H1 (cell line): Measurements from ENCODE around the gene DNASE1. TPM values are rescaled to one million over a fixed set of nuclear protein-coding genes. Genes with fewer than 3 reads are reported as not detected.

Experiments
- CTCF ChIA-PET: fragments of 300-600 bp; sonication (Branson Sonifier 250); formaldehyde crosslinking; loops from one replicate; lab custom pipeline; 2021; ENCODE audit not compliant: partially characterized antibody; lab: Charles Lee
- POLR2A ChIA-PET: fragments of 300-600 bp; sonication (Branson Sonifier 250); formaldehyde crosslinking; loops from one replicate; lab custom pipeline; 2021; ENCODE audit warnings: inconsistent platforms; ENCODE audit not compliant: partially characterized antibody; lab: Charles Lee
- DNase-seq, 2 experiments: peaks; one replicate each; pipeline versions ENCODE4 v3.0.0 to v3.0.0-alpha.2; 2010 to 2022; ENCODE audit warnings: low spot score in 2 of 2, low read depth in 1 of 2, mixed read lengths in 1 of 2
- FAIRE-seq: peaks from 2 replicates; lab custom pipeline; 2011; peaks lifted over from hg19 to GRCh38; lab: Jason Lieb, UNC
- H2AFZ ChIP-seq: 2 replicates; pipeline ENCODE4 v1.8.1; 2012; ENCODE audit warnings: low read length, inconsistent platforms
- H2AK5ac ChIP-seq: 2 replicates; pipeline ENCODE4 v1.6.1; 2013; ENCODE audit warnings: low read depth, low read length
- H2BK120ac ChIP-seq: replicated peaks from 2 replicates; pipeline ENCODE3; 2013; ENCODE audit warnings: low read depth, low read length, inconsistent platforms
- H2BK12ac ChIP-seq: 2 replicates; pipeline ENCODE4 v1.6.1; 2013; ENCODE audit warnings: low read depth, low read length
- H2BK15ac ChIP-seq: 2 replicates; pipeline ENCODE4 v1.6.1; 2013; ENCODE audit warnings: low read length
- H2BK20ac ChIP-seq: 2 replicates; pipeline ENCODE4 v1.6.1; 2013; ENCODE audit warnings: low read length
- H2BK5ac ChIP-seq: 2 replicates; pipeline ENCODE4 v1.6.1; 2013; ENCODE audit warnings: low read depth, low read length
- H3K14ac ChIP-seq: 2 replicates; pipeline ENCODE4 v1.6.1; 2013; ENCODE audit warnings: inconsistent platforms; ENCODE audit not compliant: insufficient read length
- H3K18ac ChIP-seq: 2 replicates; pipeline ENCODE4 v1.6.1; 2013; ENCODE audit warnings: low read length; ENCODE audit errors: extremely low read depth
- H3K23ac ChIP-seq: 2 replicates; pipeline ENCODE4 v1.6.1; 2013; ENCODE audit warnings: inconsistent platforms; ENCODE audit not compliant: insufficient read length
- H3K23me2 ChIP-seq: 2 replicates; pipeline ENCODE4 v1.6.1; 2013; ENCODE audit warnings: low read depth, low read length
- H3K27ac ChIP-seq: 2 replicates; pipeline ENCODE4 v1.6.1; 2011; ENCODE audit warnings: low read depth, low read length, inconsistent platforms
- H3K27me3 ChIP-seq, 4 experiments: replicated peaks in 1 of 4; 1 replicate in 1 of 4; 2 replicates in 3 of 4; pipeline versions ENCODE4 v1.6.1 to v1.8.1; 2011 to 2013; ENCODE audit warnings: low read length in 3 of 4, mild to moderate bottlenecking in 3 of 4, inconsistent platforms in 2 of 4, mixed read lengths in 2 of 4, moderate library complexity in 1 of 4; ENCODE audit not compliant: control insufficient read depth in 3 of 4, insufficient read depth in 3 of 4; ENCODE audit errors: extremely low read depth in 1 of 4
- H3K36me3 ChIP-seq, 4 experiments: 2 replicates each; pipeline versions ENCODE4 v1.6.1 to v1.8.1; 2011 to 2013; ENCODE audit warnings: mild to moderate bottlenecking in 4 of 4, low read length in 3 of 4, moderate library complexity in 2 of 4, control low read depth in 1 of 4, inconsistent platforms in 1 of 4; ENCODE audit not compliant: insufficient read depth in 4 of 4, control insufficient read depth in 2 of 4
- H3K4ac ChIP-seq: replicated peaks from 2 replicates; pipeline ENCODE3; 2013; ENCODE audit warnings: low read length, low read depth, mixed read lengths, inconsistent platforms; ENCODE audit not compliant: insufficient read length
- H3K4me1 ChIP-seq, 4 experiments: replicated peaks in 1 of 4; 1 replicate in 1 of 4; 2 replicates in 3 of 4; pipeline versions ENCODE4 v1.6.1 to v1.8.1; 2011 to 2013; ENCODE audit warnings: low read length in 3 of 4, inconsistent platforms in 2 of 4, mixed read lengths in 1 of 4; ENCODE audit not compliant: insufficient read depth in 4 of 4, control insufficient read depth in 3 of 4
- H3K4me2 ChIP-seq, 2 experiments: 2 replicates each; pipeline versions ENCODE4 v1.6.1 to v1.8.1; 2011 to 2013; ENCODE audit warnings: low read depth in 2 of 2, low read length in 2 of 2, control low read depth in 1 of 2, inconsistent platforms in 1 of 2, mild to moderate bottlenecking in 1 of 2; ENCODE audit not compliant: insufficient read depth in 1 of 2
- H3K4me3 ChIP-seq, 4 experiments: fragments of 200-600, 300-600 bp in 1 of 4; sonication (generic), shearing (Covaris generic), sonication (Bioruptor Twin) in 1 of 4; 2 replicates each; pipeline versions ENCODE4 v1.5.1 to v1.8.1; 2011 to 2016; ENCODE audit warnings: low read length in 4 of 4, low read depth in 3 of 4, control low read depth in 2 of 4, inconsistent platforms in 2 of 4, mild to moderate bottlenecking in 2 of 4, mixed read lengths in 1 of 4, moderate library complexity in 1 of 4; ENCODE audit not compliant: insufficient read depth in 2 of 4; ENCODE audit errors: extremely low read depth in 1 of 4
- H3K56ac ChIP-seq: replicated peaks from 2 replicates; pipeline ENCODE3; 2013; ENCODE audit warnings: low read depth, mild to moderate bottlenecking, mixed read lengths, low read length, inconsistent platforms; ENCODE audit not compliant: insufficient read length
- H3K79me1 ChIP-seq: 2 replicates; pipeline ENCODE4 v1.6.1; 2013; ENCODE audit warnings: low read depth, low read length, control low read depth
- H3K79me2 ChIP-seq, 2 experiments: 2 replicates each; pipeline versions ENCODE4 v1.6.1 to v1.8.1; 2012 to 2013; ENCODE audit warnings: low read length in 2 of 2, mild to moderate bottlenecking in 2 of 2, inconsistent platforms in 1 of 2; ENCODE audit not compliant: insufficient read depth in 2 of 2, control insufficient read depth in 1 of 2
- H3K9ac ChIP-seq, 4 experiments: replicated peaks in 1 of 4; 1 replicate in 1 of 4; 2 replicates in 3 of 4; pipeline versions ENCODE4 v1.6.1 to v1.8.1; 2011 to 2013; ENCODE audit warnings: low read depth in 3 of 4, low read length in 3 of 4, control low read depth in 2 of 4, mild to moderate bottlenecking in 2 of 4, moderate library complexity in 2 of 4, inconsistent platforms in 1 of 4; ENCODE audit errors: extremely low read depth in 1 of 4
- H3K9me3 ChIP-seq, 2 experiments: 2 replicates each; pipeline versions ENCODE4 v1.6.1 to v1.8.1; 2012 to 2013; ENCODE audit warnings: mild to moderate bottlenecking in 2 of 2, moderate library complexity in 2 of 2, control low read depth in 1 of 2, inconsistent platforms in 1 of 2, low read depth in 1 of 2, low read length in 1 of 2, mixed read lengths in 1 of 2; ENCODE audit not compliant: insufficient read depth in 2 of 2
- H4K20me1 ChIP-seq, 2 experiments: replicated peaks in 1 of 2; 2 replicates each; pipeline versions ENCODE3 to v1.8.1; 2011 to 2013; ENCODE audit warnings: inconsistent platforms in 2 of 2, low read length in 2 of 2, mild to moderate bottlenecking in 1 of 2; ENCODE audit not compliant: insufficient read depth in 2 of 2, control insufficient read depth in 1 of 2
- H4K5ac ChIP-seq: 2 replicates; pipeline ENCODE4 v1.6.1; 2013; ENCODE audit warnings: low read length, low read depth, mixed read lengths, inconsistent platforms; ENCODE audit not compliant: insufficient read length
- H4K8ac ChIP-seq: 2 replicates; pipeline ENCODE4 v1.8.0; 2013; ENCODE audit warnings: mild to moderate bottlenecking, moderate library complexity, low read length, inconsistent platforms; ENCODE audit not compliant: insufficient read depth; ENCODE audit errors: extremely low read depth
- H4K91ac ChIP-seq: replicated peaks from 2 replicates; pipeline ENCODE3; 2013; ENCODE audit warnings: low read length, mixed read lengths, inconsistent platforms; ENCODE audit not compliant: insufficient read length
- BACH1 ChIP-seq: IDR thresholded peaks from 2 replicates; pipeline ENCODE4 v1.6.1; 2012; ENCODE audit warnings: low read length, improper control_type of control experiment
- BCL11A ChIP-seq, 2 experiments: IDR thresholded peaks; one replicate each; pipeline ENCODE4 v1.6.1; 2011; ENCODE audit warnings: low read depth in 2 of 2, low read length in 2 of 2, mild to moderate bottlenecking in 2 of 2
- CREB1 ChIP-seq: IDR thresholded peaks from 2 replicates; pipeline ENCODE4 v1.6.1; 2012; ENCODE audit warnings: inconsistent platforms
- EGR1 ChIP-seq: IDR thresholded peaks from 2 replicates; pipeline ENCODE4 v1.6.1; 2011; ENCODE audit warnings: low read depth, low read length, borderline replicate concordance
- EZH2 ChIP-seq: fragments of 200-600 bp; sonication (generic); IDR thresholded peaks from 2 replicates; pipeline ENCODE4 v1.7.1; 2012; ENCODE audit warnings: low read depth, mild to moderate bottlenecking, moderate library complexity, low read length, inconsistent platforms; ENCODE audit not compliant: severe bottlenecking
- RAD21 ChIP-seq, 2 experiments: IDR thresholded peaks in 1 of 2; conservative IDR thresholded peaks in 1 of 2; 2 replicates each; pipeline ENCODE4 v1.6.1; 2011; ENCODE audit warnings: low read depth in 2 of 2, low read length in 2 of 2, improper control_type of control experiment in 1 of 2, inconsistent platforms in 1 of 2, mild to moderate bottlenecking in 1 of 2, moderate library complexity in 1 of 2
- RXRA ChIP-seq: IDR thresholded peaks from 2 replicates; pipeline ENCODE4 v1.6.1; 2011; ENCODE audit warnings: low read depth, mild to moderate bottlenecking, low read length, moderate library complexity; ENCODE audit not compliant: insufficient read depth
- SIRT6 ChIP-seq: IDR thresholded peaks from one replicate; pipeline ENCODE4 v1.7.1; 2012; ENCODE audit warnings: low read length, inconsistent platforms
- SP1 ChIP-seq: IDR thresholded peaks from 2 replicates; pipeline ENCODE4 v1.6.1; 2011; ENCODE audit warnings: low read depth, low read length
- SRF ChIP-seq: IDR thresholded peaks from 2 replicates; pipeline ENCODE4 v1.6.1; 2011; ENCODE audit warnings: mild to moderate bottlenecking, low read depth, low read length, moderate library complexity
- TAF1 ChIP-seq: IDR thresholded peaks from 2 replicates; pipeline ENCODE4 v1.6.1; 2011; ENCODE audit warnings: mild to moderate bottlenecking, low read depth, low read length
- TCF12 ChIP-seq: IDR thresholded peaks from 2 replicates; pipeline ENCODE4 v1.6.1; 2011; ENCODE audit warnings: low read depth, mild to moderate bottlenecking, low read length
- ZNF274 ChIP-seq: IDR thresholded peaks from 2 replicates; pipeline ENCODE4 v1.7.0; 2012; ENCODE audit warnings: low read length, borderline replicate concordance; ENCODE audit errors: extremely low read depth
- WGBS, 2 experiments: shearing (Covaris generic) in 1 of 2; methylation state at CpG; one replicate each; pipeline versions ENCODE4 v1.1.6 to v1.1.7; 2013 to 2015; ENCODE audit warnings: low lambda C conversion rate in 2 of 2, mixed read lengths in 2 of 2, inconsistent platforms in 1 of 2, low coverage in 1 of 2, missing lambda C conversion rate in 1 of 2; ENCODE audit not compliant: insufficient replicate concordance in 2 of 2, insufficient coverage in 1 of 2, insufficient read length in 1 of 2; ENCODE audit errors: extremely low coverage in 1 of 2, missing lambda C conversion rate in 1 of 2; 5-methylcytosine and 5-hydroxymethylcytosine counted together
- polyA plus RNA-seq, 7 experiments: library from polyadenylated mRNA; depleted of rRNA in 3 of 7; stranded (reverse) in 5 of 7; unstranded in 2 of 7; fragments of >200 nt in 5 of 7; fragments of 200-250 nt in 2 of 7; gene quantifications; 1 replicate in 5 of 7; 2 replicates in 1 of 7; 4 replicates in 1 of 7; pipeline versions ENCODE4 v1.2.1 to v1.2.3, GENCODE V29; 2011 to 2013; ENCODE audit warnings: missing spikeins in 2 of 7, mixed read lengths in 2 of 7
- total RNA-seq: library from RNA; stranded (reverse); fragmentation: NEBNext Ultra II Directional; extraction: Animal tissue kit (Norgen Biotek cat#: 25700); gene quantifications from 2 replicates; pipeline ENCODE4 v1.2.1, GENCODE V29; 2021
- TF ChIP-seq, protein P1 (sequence below): IDR thresholded peaks from 2 replicates; pipeline ENCODE4 v1.6.1; 2011; ENCODE audit warnings: low read length, improper control_type of control experiment

DNASE1 gene
- total and polyA plus RNA-seq, 2 of the 8 experiments (the other 6 are each of a cell fraction or from before 2014, with no cell fraction given): 11.5 to 16.7 TPM

DNA sequence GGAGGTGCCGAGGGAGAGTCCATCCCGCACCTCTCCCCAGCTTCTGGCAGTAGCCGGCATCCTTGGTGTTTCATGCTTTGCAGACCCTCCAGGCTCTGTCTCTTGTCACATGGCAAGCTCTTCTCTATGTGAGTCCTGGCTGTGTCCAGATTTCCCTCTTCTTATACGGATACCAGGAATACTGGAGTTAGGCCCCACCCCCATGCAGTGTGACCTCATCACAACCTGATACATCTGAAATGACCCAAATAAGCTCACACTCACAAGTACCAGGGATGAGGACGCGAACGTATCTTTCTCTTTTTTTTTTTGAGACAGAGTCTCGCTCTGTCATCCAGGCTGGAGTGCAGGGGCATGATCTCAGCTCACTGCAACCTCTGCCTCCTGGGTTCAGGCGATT lies 39.6 kb downstream of the DNASE1 start:
- Histone ChIP-seq H4K91ac (no peak overlapping the region), H3K4me2 (no peak overlapping the region), H3K9me3 (no peaks in the 10 kb centered on the region), H2BK20ac (no peak overlapping the region), H2BK12ac (no peak overlapping the region), H2AFZ (no peak overlapping the region), H3K18ac (no peak overlapping the region), H3K56ac (no peak overlapping the region), H2BK5ac (no peak overlapping the region), H3K4me3 (no peak overlapping the region), H3K4ac (no peak overlapping the region), H4K8ac (no peak overlapping the region; the same call in 1 of the 2 replicates), H2BK15ac (no peak overlapping the region), H2BK120ac (no peak overlapping the region), H4K20me1 (peaks cover 5 to 11% of the 10 kb centered on the region in 2 experiments), H3K4me1 (no peaks in the 10 kb centered on the region; a peak in 2 of 7 replicates), H3K27ac (no peak overlapping the region), H3K23ac (no peak overlapping the region), H3K36me3 (peaks cover 0 to 6% (median under 1%) of the 10 kb centered on the region in 4 experiments; a peak in 4 of 8 replicates), H4K5ac (no peak overlapping the region), H3K14ac (no peak overlapping the region), H2AK5ac (no peak overlapping the region), H3K79me1 (peaks cover 6% of the 10 kb centered on the region; the same call in 1 of the 2 replicates), H3K79me2 (peaks cover 0 to 45% of the 10 kb centered on the region in 2 experiments; a peak in 3 of 4 replicates), H3K9ac (no peak overlapping the region), H3K23me2 (no peaks in the 10 kb centered on the region), H3K27me3 (no peaks in the 10 kb centered on the region)
- ChIA-PET CTCF (interaction anchor here (1.0 to 1.2 kb wide), 4 partner anchors 11 to 56 kb away, joined by 3 to 5 read pairs (median 4); no protein-coding TSS in a partner anchor), POLR2A (interaction anchor here (0.6 to 1.6 kb wide), 3 partner anchors 16 to 958 kb away, joined by 3 to 6 read pairs (median 3); partner anchors contain the start of gene TRAP1)
- no peak for DNase-seq
- 92% methylated on average over 9 of the region's 9 CpGs; no CpG with 5 or more reads in 1 of the 2 experiments for whole genome bisulfite sequencing, 2 experiments
- no peak for FAIRE-seq
- no peak for TF ChIP-seq SRF
- no peak for TF ChIP-seq RAD21 (IDR thresholded peaks at IDR 0.05 in 1 of 2, conservative IDR thresholded peaks at IDR 0.05 in 1 of 2; ENCODE audit: low read depth in 2 of 2, low read length in 2 of 2)
- TF ChIP-seq SP1: no peak
- TF ChIP-seq TAF1: no peak
- no peak for TF ChIP-seq SIRT6
- no peak for TF ChIP-seq ZNF274
- no peak for TF ChIP-seq BACH1
- TF ChIP-seq, protein P1, sequence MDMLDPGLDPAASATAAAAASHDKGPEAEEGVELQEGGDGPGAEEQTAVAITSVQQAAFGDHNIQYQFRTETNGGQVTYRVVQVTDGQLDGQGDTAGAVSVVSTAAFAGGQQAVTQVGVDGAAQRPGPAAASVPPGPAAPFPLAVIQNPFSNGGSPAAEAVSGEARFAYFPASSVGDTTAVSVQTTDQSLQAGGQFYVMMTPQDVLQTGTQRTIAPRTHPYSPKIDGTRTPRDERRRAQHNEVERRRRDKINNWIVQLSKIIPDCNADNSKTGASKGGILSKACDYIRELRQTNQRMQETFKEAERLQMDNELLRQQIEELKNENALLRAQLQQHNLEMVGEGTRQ: no peak
- TF ChIP-seq BCL11A (IDR thresholded peaks at IDR 0.05; ENCODE audit: low read depth in 2 of 2, low read length in 2 of 2): no peak
- TF ChIP-seq RXRA: no peak
- TF ChIP-seq EZH2: no peak
- TF ChIP-seq TCF12: no peak
- TF ChIP-seq CREB1: no peak
- TF ChIP-seq EGR1: no peak
